ENCODE data around the gene GRIA2. TPM values are rescaled to one million over a fixed set of nuclear protein-coding genes. Genes with fewer than 3 reads are reported as not detected.

GRIA2 gene
- total RNA-seq, 2 experiments from 2014 or later: not detected

DNA sequence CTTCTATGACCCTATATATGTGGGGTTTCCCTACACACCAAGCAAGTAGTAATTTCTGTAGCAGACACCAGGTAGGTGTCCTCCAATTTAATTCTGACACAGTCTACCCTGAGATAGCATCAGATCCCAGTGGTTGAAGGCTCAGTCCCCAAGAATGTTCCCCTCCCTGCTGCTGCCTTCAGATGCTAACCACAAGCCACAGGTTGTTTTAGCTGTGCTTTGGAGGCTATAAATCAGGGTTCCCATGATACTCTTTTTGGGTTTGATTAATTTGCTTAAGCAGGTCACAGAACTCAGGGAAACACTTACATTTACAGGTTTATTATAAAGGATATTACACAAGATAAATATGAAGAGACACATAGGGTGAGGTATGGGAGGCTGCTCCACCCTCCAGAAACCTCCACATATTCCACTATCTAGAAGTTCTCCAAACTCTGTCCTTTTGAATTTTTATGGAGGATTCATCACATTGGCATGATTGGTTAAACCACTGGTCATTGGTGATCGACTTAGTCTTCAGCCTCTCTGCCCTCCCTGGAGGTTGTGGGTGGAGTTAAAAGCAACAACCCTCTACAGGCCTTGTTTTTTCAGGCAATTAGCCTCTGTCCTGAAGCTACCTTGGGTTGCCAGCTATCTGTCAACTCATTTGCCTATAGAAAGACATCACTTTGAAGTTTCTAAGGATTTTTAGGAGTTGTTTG, 50.8 kb downstream of the GRIA2 start:
- ChIA-PET CTCF (no interaction called here), POLR2A (no interaction called here)
- DNase-seq (no peak), ATAC-seq (no peak)
- intact Hi-C loops (cut with micrococcal nuclease): no loop called here
- Mint-ChIP-seq H3K4me3 (no peak overlapping the region), H3K9me3 (peaks cover 13% of the 10 kb centered on the region), H3K27me3 (no peaks in the 10 kb centered on the region), H3K4me1 (ENCODE audit: low read depth) (no peaks in the 10 kb centered on the region), H3K36me3 (ENCODE audit: low read depth) (no peaks in the 10 kb centered on the region), H3K27ac (no peak overlapping the region)
- TF ChIP-seq, protein P1, sequence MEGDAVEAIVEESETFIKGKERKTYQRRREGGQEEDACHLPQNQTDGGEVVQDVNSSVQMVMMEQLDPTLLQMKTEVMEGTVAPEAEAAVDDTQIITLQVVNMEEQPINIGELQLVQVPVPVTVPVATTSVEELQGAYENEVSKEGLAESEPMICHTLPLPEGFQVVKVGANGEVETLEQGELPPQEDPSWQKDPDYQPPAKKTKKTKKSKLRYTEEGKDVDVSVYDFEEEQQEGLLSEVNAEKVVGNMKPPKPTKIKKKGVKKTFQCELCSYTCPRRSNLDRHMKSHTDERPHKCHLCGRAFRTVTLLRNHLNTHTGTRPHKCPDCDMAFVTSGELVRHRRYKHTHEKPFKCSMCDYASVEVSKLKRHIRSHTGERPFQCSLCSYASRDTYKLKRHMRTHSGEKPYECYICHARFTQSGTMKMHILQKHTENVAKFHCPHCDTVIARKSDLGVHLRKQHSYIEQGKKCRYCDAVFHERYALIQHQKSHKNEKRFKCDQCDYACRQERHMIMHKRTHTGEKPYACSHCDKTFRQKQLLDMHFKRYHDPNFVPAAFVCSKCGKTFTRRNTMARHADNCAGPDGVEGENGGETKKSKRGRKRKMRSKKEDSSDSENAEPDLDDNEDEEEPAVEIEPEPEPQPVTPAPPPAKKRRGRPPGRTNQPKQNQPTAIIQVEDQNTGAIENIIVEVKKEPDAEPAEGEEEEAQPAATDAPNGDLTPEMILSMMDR (IDR thresholded peaks at IDR 0.05): no peak

GRCh38 chr4:157280673-157281072, 60.1 kb downstream of the GRIA2 start:
- Mint-ChIP-seq H3K27ac (no peak overlapping the region), H3K27me3 (no peaks in the 10 kb centered on the region), H3K36me3 (ENCODE audit: low read depth) (no peaks in the 10 kb centered on the region), H3K4me1 (ENCODE audit: low read depth) (no peaks in the 10 kb centered on the region), H3K4me3 (no peak overlapping the region), H3K9me3 (peaks cover 2% of the 10 kb centered on the region)
- CTCF ChIA-PET: no interaction called here
- no peak for DNase-seq
- ATAC-seq: no peak
- intact Hi-C loops (cut with micrococcal nuclease): no loop called here
- POLR2A ChIA-PET: no interaction called here
- TF ChIP-seq, protein P1 (IDR thresholded peaks at IDR 0.05): no peak

- DNase-seq: no peak
- Mint-ChIP-seq H3K27me3 (no peaks in the 10 kb centered on the region), H3K36me3 (ENCODE audit: low read depth) (no peaks in the 10 kb centered on the region), H3K4me3 (no peak overlapping the region), H3K4me1 (ENCODE audit: low read depth) (no peaks in the 10 kb centered on the region), H3K9me3 (peaks cover 2% of the 10 kb centered on the region), H3K27ac (no peak overlapping the region)
- TF ChIP-seq, protein P1 (IDR thresholded peaks at IDR 0.05): no peak
- intact Hi-C loops (cut with micrococcal nuclease): no loop called here
- no peak for ATAC-seq
- CTCF ChIA-PET: no interaction called here
- POLR2A ChIA-PET: no interaction called here
Measured at GRCh38 chr4:157282019-157282418, 61.5 kb downstream of the GRIA2 start.

- ChIA-PET POLR2A (no interaction called here), CTCF (no interaction called here)
- TF ChIP-seq, protein P1 (IDR thresholded peaks at IDR 0.05): no peak
- H3K4me1 Mint-ChIP-seq (ENCODE audit: low read depth): no peaks in the 10 kb centered on the region
- H3K27me3 Mint-ChIP-seq: no peaks in the 10 kb centered on the region
- H3K9me3 Mint-ChIP-seq: no peaks in the 10 kb centered on the region
- no peak overlapping the region for H3K27ac Mint-ChIP-seq
- H3K36me3 Mint-ChIP-seq (ENCODE audit: low read depth): no peaks in the 10 kb centered on the region
- no peak for DNase-seq
- intact Hi-C loops (cut with micrococcal nuclease): no loop called here
- H3K4me3 Mint-ChIP-seq: no peak overlapping the region
- ATAC-seq: no peak
Measured at GRCh38 chr4:157287445-157287844, 66.9 kb downstream of the GRIA2 start.

DNA sequence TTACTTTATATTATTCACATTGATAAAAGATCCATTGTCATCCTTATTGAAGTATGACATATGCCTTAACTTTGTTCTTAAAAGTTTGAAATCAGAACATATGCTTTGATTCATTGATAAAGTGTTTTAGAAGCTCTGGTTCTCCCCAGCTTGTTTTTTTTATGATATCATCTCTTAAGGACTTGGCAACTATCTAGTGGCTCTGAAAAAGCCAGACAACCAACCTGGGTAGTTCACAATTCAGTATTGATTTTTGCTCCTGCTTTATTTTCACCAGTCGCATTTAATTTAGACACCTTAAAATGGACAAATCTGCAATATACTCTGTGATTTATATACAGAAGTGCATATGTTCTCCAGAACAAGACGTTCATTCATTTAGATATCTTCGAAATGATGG, 70.1 kb downstream of the GRIA2 start:
- Mint-ChIP-seq H3K4me3 (no peak overlapping the region), H3K4me1 (ENCODE audit: low read depth) (no peaks in the 10 kb centered on the region), H3K36me3 (ENCODE audit: low read depth) (no peaks in the 10 kb centered on the region), H3K27ac (no peak overlapping the region), H3K9me3 (no peaks in the 10 kb centered on the region), H3K27me3 (no peaks in the 10 kb centered on the region)
- POLR2A ChIA-PET: no interaction called here
- intact Hi-C loops (cut with micrococcal nuclease): no loop called here
- ATAC-seq (no peak), DNase-seq (no peak)
- TF ChIP-seq, protein P1 (IDR thresholded peaks at IDR 0.05): no peak
- CTCF ChIA-PET: no interaction called here

Data from activated CD8-positive, alpha-beta T cell treated with anti-CD3 and anti-CD28 coated beads for 36 hours (primary cell).